GM18502 (cell line): ENCODE results near the gene LUC7L3.

Experiments
- ATAC-seq: cut with Tn5 transposase; IDR thresholded peaks from one replicate; pipeline ENCODE4 v1.9.1; 2021; ENCODE audit warnings: mild to moderate bottlenecking; ENCODE audit not compliant: unreplicated experiment, poor library complexity

The LUC7L3 gene

DNA sequence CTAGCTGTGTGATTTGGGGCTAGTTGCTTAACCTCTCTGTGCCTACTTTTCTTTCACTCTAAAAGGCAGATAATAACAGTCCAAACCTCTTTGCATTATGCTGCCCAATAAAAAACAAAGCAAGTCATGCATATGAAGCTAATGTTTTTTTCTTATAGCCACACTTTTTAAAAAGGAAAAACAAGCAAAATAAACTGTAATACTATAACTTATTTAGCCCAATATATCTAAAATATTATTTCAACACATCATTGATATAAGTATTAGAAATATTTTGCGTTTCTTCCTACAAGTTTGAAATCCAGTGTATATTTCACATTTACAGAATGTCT lies 34.1 kb upstream of the LUC7L3 start:
- ATAC-seq, result no peak

GRCh38 chr17:50685691-50686493 lies 33.5 kb upstream of the LUC7L3 start:
- no peak for ATAC-seq

DNA sequence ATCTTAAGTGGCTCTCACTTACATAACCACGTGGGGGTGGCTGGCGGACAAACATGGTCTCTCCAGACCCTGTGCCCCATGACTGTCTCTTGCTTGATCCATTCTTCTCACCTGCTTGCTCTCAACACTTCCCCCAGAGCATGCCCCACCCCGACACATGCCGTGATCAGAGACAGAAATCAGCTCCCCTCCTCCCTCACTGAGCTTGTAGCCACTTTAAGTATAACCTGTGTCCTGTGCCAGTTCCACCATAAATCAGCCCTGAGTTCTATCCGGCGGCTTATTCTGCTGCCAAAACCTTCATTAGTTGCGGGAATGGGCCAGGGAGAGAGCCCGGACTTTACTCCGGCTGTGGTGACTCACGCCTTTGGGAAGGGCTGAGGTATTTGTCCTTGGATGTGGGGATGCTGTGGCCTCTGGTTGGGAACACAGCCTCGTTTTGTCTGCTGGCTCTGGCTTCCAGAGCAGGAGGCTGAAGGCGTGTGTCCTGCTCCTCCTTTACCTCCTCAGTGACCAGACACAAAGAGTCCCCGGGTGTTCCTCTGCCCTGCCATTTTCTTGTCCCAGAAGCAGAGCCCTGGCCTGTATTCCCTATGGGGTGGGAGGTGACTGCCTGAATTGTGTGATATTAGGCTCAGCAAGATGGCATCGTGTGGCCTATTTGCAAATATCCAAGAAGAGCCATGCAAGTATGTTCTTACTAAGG lies 32.8 kb upstream of the LUC7L3 start:
- ATAC-seq, result no peak

DNA sequence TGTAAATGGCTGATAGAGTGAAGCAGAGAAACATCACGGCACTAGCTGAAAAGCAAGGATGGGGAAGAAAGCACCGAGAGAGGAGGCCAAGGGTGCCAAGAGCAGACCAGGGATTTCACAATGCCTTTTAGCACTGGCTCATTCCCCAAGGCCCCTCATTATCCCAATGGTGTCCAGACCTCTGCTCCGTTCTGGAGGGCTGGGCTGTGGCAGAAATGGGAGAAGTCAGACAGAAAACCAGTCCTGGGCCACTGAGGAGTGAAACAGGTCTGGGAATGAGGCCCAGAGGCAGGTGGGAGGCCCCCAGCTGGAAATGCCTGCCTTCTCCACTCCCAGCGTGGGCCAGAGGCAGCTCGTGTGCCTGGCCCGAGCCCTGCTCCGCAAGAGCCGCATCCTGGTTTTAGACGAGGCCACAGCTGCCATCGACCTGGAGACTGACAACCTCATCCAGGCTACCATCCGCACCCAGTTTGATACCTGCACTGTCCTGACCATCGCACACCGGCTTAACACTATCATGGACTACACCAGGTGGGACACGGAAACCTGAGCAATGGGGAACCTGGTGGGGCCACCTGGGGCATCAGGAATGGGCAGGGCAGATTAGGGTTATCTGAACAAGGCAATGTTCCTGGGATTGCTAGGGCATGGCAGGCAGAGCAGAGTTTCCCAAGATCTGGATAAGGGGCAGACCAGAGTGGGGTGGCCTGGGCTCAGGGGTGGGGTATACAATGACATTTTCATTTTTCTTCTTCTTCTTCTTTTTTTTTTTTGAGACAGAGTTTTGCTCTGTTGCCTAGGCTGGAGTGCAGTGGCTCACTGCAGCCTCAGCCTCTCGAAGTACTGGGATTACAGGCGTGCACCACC lies 32.0 kb upstream of the LUC7L3 start:
- no peak for ATAC-seq

DNA sequence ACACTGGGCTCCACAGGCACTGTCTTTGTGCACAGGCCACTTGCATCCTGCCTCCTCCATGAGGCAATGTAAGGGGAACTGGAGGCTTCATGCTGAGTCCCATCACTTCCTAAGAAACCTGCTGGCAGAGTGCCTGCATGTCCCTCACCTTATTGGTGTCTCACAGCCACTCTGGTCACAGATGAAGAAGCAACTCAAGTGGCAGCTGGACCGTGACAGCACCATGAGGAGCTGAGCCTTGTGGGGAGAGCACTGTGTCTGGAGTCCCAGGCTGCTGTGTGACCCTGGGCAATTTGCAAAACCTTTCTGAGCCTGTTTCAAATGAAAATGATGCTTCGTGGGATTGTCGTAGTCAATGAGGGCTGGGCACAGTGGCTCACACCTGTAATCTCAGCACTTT lies 31.2 kb upstream of the LUC7L3 start:
- ATAC-seq, result no peak

- ATAC-seq, result no peak
Measured at GRCh38 chr17:50689251-50689650, 30.2 kb upstream of the LUC7L3 start.

DNA sequence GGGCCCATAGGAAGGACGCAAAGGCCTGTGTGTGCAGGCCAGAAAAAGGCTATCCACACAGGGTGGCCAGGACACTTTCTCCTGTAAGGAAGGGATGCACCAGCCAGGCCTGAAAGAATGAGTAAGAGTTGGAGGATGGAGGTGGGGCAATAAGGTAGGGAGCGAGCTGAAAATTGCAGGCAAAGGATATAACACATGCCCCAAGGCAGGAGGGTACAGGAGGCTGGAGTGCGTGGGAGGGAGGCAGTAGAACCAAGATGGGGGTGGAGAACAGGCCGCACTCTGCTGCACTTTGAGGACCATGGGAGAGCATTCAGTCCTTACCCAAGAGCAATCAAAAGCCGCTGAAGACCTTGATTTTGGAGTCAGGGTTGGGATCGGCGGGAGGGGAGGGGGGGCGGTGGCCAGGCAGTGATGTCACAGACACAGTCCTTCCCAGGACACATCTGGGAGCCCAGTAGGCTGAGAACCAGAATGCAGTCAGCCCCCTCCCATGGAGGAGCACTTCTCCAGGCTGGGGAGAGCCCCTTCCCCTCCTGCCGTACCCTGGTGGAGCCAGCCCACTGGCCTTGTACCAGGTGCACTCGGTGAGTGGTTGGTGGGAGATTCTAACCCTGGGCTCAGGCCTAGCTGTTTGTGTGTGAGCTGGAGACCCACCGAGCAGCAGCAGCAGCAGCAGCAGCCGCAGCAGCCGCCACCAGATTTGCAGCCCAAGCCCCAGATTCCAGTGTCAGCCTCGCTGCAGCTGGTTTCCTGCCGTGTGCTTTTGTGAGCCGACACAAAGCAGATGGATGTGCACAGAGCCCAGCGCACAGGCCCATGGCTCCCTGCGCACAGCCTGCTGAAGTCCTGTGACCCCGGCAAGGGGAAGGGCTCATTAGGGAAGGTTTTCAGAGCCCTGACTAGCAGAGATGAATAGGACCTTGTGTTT lies 29.2 kb upstream of the LUC7L3 start:
- ATAC-seq, result no peak

DNA sequence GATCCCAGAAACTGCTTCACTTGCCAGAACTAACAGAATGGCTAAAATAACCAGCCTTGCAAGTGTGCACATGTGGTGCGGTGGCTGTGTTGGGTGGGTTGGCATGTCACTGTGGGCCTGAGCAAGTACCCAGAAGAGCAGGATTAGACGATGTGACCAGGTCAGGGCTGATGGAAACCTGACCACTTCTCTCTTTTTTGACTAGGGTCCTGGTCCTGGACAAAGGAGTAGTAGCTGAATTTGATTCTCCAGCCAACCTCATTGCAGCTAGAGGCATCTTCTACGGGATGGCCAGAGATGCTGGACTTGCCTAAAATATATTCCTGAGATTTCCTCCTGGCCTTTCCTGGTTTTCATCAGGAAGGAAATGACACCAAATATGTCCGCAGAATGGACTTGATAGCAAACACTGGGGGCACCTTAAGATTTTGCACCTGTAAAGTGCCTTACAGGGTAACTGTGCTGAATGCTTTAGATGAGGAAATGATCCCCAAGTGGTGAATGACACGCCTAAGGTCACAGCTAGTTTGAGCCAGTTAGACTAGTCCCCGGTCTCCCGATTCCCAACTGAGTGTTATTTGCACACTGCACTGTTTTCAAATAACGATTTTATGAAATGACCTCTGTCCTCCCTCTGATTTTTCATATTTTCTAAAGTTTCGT lies 28.4 kb upstream of the LUC7L3 start:
- no peak for ATAC-seq

GRCh38 chr17:50691550-50692447 lies 27.6 kb upstream of the LUC7L3 start:
- no peak for ATAC-seq

DNA sequence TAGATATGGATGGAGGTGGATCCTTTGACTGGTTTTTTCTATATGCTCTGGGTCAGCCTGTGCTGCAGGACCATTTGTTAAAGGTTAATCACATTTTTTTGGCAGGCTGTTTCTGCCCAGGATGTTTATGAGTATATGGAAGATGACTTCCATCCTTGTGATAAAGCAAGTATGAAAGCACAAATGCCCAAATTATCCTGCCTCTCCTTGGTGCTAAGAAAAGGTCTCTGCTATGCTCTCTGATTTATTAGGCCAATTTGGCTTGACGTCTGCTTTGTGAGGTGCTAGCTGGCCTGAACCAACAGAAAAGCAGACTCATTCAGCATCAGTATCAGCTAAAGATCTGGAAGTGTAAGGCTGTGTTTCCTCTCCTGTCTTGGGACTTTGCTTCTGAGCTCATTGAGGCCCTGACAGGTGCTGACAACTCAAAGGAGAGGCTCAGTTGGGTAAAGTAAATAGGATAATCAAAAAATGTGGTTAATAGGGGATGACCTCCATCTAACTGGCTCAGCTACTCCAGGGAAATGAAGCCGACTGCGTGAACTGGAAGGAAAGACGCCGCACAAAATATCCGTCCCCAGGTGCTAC lies 26.9 kb upstream of the LUC7L3 start:
- no peak for ATAC-seq

DNA sequence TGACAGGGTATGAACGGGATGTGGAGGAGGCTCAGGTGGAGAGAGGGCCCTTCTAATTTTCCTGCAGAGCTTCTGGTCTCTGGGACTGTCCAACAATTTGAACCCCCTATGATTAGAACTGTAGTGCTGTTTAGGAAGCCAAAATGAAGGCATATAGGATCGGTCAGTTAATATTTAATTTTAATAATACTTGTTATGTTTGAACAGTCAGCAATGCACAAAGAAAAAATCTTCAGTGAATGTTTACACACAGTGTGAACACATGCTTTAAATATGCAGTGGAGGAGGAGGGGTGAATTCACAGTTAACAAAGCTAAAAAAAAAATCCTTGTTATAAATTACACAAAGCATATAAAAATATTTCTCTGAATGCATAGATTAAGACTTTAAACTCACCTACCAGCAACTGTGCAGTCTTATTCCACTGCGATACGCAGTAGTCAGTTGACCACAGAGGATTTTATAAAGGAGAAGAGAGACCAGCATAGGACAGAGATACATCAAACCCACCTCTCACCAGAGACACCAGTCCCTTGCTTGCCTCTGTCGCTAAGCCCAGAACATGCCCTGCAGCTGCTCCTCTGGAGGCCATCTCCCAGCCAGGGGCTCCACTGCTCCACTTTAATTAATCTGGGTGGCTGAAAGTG lies 26.2 kb upstream of the LUC7L3 start:
- no peak for ATAC-seq

GRCh38 chr17:50696365-50696879 lies 23.0 kb upstream of the LUC7L3 start:
- ATAC-seq, result no peak

- no peak for ATAC-seq
Measured at GRCh38 chr17:50697062-50697461, 22.3 kb upstream of the LUC7L3 start.

DNA sequence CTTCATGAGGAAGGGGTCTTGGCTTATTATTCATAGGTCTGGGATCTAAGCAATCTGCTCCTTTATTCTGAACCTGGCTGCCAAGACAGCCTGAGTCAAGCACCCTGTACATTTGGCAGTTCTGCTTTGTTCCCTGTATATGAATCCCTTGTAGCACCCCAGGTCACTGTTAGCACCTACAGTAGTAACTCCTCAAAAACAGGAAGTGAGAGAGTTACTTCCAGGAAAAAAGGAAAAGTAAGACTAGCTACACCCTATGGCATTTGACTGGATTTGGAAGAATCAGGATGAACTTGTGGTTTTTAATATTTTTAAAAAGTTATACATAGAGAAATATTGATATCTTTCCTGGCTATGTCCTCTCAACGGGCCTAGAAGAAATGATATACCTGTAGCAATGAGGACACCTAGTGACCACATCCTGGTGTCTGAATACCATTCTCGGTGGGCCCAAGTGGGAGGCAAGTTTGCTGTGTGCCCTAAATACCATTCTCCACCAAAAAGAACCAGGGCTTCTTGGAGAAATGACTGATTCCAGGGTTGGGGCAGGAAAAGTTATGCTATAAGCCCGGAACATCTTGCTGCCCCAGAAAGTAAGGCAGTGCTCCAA lies 21.6 kb upstream of the LUC7L3 start:
- ATAC-seq, result no peak

GRCh38 chr17:50699410-50699809 lies 20.0 kb upstream of the LUC7L3 start:
- ATAC-seq, result no peak

GRCh38 chr17:50703162-50703561 lies 16.2 kb upstream of the LUC7L3 start:
- no peak for ATAC-seq
